ENCODE results near the gene TGFBR2. TPM values are rescaled to one million over a fixed set of nuclear protein-coding genes. Genes with fewer than 3 reads are reported as not detected.

TGFBR2 gene
- total and polyA plus RNA-seq, 10 of the 15 experiments (the other 5 are each of a cell fraction or from before 2014, with no cell fraction given): 0.02 to 0.98 (median 0.18) TPM; not detected in 1

DNA sequence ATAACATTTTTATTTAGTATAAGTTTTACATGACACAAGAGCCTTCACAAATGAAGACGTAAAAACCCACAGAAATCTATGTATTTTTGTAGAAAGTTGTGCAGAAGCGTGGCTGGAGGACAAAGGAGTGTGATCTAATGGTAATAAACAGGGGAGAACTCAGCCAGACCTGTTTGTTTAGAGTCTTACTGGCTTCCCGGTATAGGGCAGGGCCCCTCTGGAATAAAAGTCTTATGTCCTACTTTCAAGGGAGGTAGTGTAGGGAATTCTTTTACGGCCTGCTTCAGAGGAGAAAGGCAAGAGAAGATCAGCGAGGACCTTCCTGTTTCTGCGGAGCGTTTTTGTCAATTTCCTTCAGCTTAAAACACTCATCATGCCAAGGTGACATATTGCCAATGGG is 103.6 kb downstream of the TGFBR2 start:
- CTCF ChIA-PET: interaction anchor here (0.5 kb wide), 1 partner anchor 128 kb away, joined by 3 read pairs; no protein-coding TSS in a partner anchor

More for the DNA sequence above, 103.6 kb downstream of the TGFBR2 start:
- ATAC-seq (no peak), DNase-seq (ENCODE audit: low read depth, low spot score) (no peak), FAIRE-seq (no peak)
- whole genome bisulfite sequencing (ENCODE audit: insufficient coverage, insufficient replicate concordance, low lambda C conversion rate, missing lambda C conversion rate): 34% methylated on average over 7 of the region's 7 CpGs
- no peak overlapping the region for H3K9ac ChIP-seq (ENCODE audit: control insufficient read depth, insufficient read depth, low read length)
- ChIA-PET POLR2A (no interaction called here), RAD21 (ENCODE audit: unreplicated experiment) (no interaction called here), SMC1A (ENCODE audit: uncharacterized antibody, unreplicated experiment) (no interaction called here)
- no peaks in the 10 kb centered on the region for H3K27me3 ChIP-seq (replicated peaks in 1 of 2; ENCODE audit: control insufficient read depth in 2 of 2, insufficient read depth in 2 of 2, low read length in 1 of 2)
- BruUV-seq (replicated peaks): no TSS peak
- H3K4me3 ChIP-seq: no peak overlapping the region
- H4K20me1 ChIP-seq (ENCODE audit: control insufficient read depth, insufficient read depth): no peaks in the 10 kb centered on the region
- no peak overlapping the region for H2AFZ ChIP-seq (ENCODE audit: control insufficient read depth, low read depth, low read length)
- TF ChIP-seq SRF (IDR thresholded peaks at IDR 0.05; ENCODE audit: low read depth in 2 of 2, low read length in 2 of 2) (no peak), E2F8 (IDR thresholded peaks at IDR 0.05; ENCODE audit: low read depth, partially characterized antibody) (no peak), LARP7 (IDR thresholded peaks at IDR 0.05) (no peak), SUPT20H (IDR thresholded peaks at IDR 0.05; ENCODE audit: borderline replicate concordance, control insufficient read depth, low read depth, low read length) (no peak), STAT1 (conservative IDR thresholded peaks at IDR 0.05) (no peak), BRCA1 (IDR thresholded peaks at IDR 0.05; ENCODE audit: low read depth, low read length) (no peak), CBFB (IDR thresholded peaks at IDR 0.05; ENCODE audit: low read depth) (no peak), RAD21 (IDR thresholded peaks at IDR 0.05; ENCODE audit: insufficient read depth, low read depth, low read length) (no peak), NFXL1 (IDR thresholded peaks at IDR 0.05; ENCODE audit: borderline replicate concordance) (no peak), RB1 (IDR thresholded peaks at IDR 0.05; ENCODE audit: borderline replicate concordance) (no peak), PML (IDR thresholded peaks at IDR 0.05; ENCODE audit: low read length) (no peak), NBN (IDR thresholded peaks at IDR 0.05) (no peak)
- TF ChIP-seq, protein P1, sequence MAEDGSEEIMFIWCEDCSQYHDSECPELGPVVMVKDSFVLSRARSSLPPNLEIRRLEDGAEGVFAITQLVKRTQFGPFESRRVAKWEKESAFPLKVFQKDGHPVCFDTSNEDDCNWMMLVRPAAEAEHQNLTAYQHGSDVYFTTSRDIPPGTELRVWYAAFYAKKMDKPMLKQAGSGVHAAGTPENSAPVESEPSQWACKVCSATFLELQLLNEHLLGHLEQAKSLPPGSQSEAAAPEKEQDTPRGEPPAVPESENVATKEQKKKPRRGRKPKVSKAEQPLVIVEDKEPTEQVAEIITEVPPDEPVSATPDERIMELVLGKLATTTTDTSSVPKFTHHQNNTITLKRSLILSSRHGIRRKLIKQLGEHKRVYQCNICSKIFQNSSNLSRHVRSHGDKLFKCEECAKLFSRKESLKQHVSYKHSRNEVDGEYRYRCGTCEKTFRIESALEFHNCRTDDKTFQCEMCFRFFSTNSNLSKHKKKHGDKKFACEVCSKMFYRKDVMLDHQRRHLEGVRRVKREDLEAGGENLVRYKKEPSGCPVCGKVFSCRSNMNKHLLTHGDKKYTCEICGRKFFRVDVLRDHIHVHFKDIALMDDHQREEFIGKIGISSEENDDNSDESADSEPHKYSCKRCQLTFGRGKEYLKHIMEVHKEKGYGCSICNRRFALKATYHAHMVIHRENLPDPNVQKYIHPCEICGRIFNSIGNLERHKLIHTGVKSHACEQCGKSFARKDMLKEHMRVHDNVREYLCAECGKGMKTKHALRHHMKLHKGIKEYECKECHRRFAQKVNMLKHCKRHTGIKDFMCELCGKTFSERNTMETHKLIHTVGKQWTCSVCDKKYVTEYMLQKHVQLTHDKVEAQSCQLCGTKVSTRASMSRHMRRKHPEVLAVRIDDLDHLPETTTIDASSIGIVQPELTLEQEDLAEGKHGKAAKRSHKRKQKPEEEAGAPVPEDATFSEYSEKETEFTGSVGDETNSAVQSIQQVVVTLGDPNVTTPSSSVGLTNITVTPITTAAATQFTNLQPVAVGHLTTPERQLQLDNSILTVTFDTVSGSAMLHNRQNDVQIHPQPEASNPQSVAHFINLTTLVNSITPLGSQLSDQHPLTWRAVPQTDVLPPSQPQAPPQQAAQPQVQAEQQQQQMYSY (CRISPR knock-in tag; IDR thresholded peaks at IDR 0.05): no peak
- TF ChIP-seq, protein P2, sequence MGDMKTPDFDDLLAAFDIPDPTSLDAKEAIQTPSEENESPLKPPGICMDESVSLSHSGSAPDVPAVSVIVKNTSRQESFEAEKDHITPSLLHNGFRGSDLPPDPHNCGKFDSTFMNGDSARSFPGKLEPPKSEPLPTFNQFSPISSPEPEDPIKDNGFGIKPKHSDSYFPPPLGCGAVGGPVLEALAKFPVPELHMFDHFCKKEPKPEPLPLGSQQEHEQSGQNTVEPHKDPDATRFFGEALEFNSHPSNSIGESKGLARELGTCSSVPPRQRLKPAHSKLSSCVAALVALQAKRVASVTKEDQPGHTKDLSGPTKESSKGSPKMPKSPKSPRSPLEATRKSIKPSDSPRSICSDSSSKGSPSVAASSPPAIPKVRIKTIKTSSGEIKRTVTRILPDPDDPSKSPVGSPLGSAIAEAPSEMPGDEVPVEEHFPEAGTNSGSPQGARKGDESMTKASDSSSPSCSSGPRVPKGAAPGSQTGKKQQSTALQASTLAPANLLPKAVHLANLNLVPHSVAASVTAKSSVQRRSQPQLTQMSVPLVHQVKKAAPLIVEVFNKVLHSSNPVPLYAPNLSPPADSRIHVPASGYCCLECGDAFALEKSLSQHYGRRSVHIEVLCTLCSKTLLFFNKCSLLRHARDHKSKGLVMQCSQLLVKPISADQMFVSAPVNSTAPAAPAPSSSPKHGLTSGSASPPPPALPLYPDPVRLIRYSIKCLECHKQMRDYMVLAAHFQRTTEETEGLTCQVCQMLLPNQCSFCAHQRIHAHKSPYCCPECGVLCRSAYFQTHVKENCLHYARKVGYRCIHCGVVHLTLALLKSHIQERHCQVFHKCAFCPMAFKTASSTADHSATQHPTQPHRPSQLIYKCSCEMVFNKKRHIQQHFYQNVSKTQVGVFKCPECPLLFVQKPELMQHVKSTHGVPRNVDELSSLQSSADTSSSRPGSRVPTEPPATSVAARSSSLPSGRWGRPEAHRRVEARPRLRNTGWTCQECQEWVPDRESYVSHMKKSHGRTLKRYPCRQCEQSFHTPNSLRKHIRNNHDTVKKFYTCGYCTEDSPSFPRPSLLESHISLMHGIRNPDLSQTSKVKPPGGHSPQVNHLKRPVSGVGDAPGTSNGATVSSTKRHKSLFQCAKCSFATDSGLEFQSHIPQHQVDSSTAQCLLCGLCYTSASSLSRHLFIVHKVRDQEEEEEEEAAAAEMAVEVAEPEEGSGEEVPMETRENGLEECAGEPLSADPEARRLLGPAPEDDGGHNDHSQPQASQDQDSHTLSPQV (IDR thresholded peaks at IDR 0.05): no peak
- no peaks in the 10 kb centered on the region for H3K79me2 ChIP-seq (ENCODE audit: control insufficient read depth, insufficient read depth, low read length)
- no peak overlapping the region for H3K27ac ChIP-seq (ENCODE audit: control insufficient read depth, insufficient read depth)
- in situ Hi-C loops (cut with MboI): no loop called here
- H3K4me1 ChIP-seq (ENCODE audit: control insufficient read depth, insufficient read depth, low read length): no peaks in the 10 kb centered on the region
- intact Hi-C loops (cut with micrococcal nuclease; ENCODE audit: unreplicated experiment): no loop called here
- H3K36me3 ChIP-seq (ENCODE audit: control insufficient read depth in 2 of 2, insufficient read depth in 2 of 2, low read length in 1 of 2): no peaks in the 10 kb centered on the region
- H3K9me3 ChIP-seq (replicated peaks; ENCODE audit: control insufficient read depth, insufficient read depth, low read length): no peaks in the 10 kb centered on the region
- no peak overlapping the region for H3K4me2 ChIP-seq (ENCODE audit: control insufficient read depth, insufficient read depth)
